GM18511 (cell line): ENCODE data around the gene MPG.

Experiments
- ATAC-seq: cut with Tn5 transposase; IDR thresholded peaks from one replicate; pipeline ENCODE4 v1.9.1; 2021; ENCODE audit warnings: mild to moderate bottlenecking, moderate library complexity; ENCODE audit not compliant: unreplicated experiment

Gene MPG

DNA sequence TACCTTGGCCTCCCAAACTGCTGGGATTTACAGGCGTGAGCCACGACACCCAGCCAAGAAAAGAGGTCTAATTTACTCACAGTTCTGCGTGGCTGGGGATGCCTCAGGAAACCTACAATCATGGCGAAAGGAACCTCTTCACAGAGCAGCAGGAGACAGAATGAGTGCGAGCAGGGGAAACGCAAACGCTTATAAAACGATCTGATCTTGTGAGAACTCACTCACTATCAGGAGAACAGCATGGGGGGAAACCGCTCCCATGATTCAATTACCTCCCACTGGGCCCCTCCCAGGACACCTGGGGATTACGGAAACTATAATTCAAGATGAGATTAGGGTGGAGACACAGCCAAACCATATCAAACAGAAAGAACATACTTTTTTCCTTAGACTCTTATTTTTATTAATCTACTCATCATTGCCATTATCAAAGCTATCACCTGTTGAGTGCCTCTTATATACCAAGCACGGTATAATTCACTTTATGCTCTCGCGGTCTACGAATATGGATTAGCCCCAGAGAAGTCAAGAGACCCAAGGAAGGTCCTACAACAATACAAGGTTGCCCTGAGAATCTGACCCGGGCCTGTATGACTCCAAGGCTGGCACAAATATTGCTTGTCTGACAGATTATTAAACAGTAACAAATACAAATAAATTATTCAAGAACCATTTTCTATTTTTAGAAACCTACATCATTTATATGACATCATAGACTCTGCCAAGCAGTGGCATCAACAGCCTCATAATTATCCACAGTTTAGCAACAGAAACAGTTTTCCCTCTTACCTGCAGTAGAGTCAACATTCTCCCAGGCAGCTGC lies 27.0 kb upstream of the MPG start:
- ATAC-seq, result no peak

- ATAC-seq, result peak; percentile 96
These were observed 24.4 kb upstream of the MPG start, which contains the start of the genes POLR3K and SNRNP25 for GRCh38 chr16:53346-54236. Gene POLR3K (minus strand): TSS chr16:53608. CDS start chr16:53586, 22 bp downstream. Gene SNRNP25 (plus strand): TSS chr16:53828. CDS start chr16:54017, 189 bp downstream.

DNA sequence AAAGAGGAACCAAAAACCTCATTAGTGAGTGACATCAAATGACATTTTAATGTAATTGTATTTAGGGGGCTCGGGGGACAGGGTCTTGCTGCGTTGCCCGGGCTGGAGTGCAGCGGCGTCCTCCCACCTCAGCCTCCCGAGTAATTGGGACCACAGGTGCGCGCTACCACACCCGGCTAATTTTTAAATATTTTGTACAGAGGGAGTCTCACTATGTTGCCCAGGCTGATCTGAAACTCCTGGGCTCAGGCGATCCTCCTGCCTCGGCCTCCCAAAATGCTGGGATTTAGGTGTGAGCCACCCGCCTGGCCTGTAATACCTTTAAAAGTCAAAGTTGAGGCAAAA lies 23.8 kb upstream of the MPG start:
- no peak for ATAC-seq

- ATAC-seq, result no peak
These were observed 22.4 kb upstream of the MPG start for GRCh38 chr16:55571-56136.

DNA sequence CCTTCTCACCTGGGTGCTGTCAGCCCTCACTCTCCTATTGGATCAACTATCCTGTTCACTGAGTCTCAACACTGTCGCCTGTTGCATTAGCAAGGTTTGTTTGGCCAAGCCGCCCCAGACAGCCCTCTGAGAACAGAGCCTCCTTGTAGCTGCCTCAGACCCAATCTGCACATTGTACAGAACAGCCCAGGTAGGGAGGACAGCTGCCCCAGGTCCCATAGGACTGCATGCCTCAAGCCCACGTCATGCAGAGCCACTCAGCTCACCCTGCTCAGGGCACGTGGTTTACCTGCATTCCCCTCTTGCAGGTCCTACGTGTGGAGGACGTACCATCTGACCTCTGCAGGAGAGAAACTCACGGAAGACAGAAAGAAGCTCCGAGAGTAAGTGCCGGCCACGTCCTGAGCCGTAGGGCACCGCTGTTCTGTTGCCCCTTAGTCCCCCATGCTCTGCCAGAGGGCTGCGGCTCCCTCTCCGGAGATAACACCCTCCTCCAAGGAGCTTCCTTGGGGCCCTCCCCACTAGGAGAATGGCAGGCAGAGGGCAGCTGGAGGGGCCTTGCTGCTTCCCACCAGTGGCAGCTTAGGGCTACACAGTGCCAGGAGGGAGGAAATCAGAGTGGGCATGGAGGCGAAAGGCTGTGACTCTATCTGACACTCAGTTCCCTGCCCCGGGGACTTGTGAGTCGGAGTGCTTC lies 21.6 kb upstream of the MPG start:
- ATAC-seq, result no peak

DNA sequence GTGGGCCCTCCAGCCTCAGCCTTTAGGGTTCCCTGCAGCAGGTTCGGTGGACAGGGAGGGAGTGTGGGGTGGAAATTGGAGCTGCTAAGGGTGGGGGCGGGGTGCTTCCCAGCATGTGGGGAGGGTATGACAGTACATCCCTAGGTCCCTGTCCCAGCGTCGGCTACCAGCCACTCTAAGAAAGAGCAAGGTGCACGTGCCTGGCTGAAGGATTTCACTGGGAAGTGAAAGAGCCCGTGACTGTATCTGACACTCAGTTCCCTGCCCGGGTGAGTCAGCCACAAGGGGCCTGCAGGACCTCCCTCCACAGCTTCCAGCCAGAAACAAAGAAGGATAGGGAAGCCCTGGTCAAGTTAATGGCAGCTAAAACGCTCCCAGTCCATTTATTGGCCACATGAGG lies 20.3 kb upstream of the MPG start:
- ATAC-seq, result no peak

DNA sequence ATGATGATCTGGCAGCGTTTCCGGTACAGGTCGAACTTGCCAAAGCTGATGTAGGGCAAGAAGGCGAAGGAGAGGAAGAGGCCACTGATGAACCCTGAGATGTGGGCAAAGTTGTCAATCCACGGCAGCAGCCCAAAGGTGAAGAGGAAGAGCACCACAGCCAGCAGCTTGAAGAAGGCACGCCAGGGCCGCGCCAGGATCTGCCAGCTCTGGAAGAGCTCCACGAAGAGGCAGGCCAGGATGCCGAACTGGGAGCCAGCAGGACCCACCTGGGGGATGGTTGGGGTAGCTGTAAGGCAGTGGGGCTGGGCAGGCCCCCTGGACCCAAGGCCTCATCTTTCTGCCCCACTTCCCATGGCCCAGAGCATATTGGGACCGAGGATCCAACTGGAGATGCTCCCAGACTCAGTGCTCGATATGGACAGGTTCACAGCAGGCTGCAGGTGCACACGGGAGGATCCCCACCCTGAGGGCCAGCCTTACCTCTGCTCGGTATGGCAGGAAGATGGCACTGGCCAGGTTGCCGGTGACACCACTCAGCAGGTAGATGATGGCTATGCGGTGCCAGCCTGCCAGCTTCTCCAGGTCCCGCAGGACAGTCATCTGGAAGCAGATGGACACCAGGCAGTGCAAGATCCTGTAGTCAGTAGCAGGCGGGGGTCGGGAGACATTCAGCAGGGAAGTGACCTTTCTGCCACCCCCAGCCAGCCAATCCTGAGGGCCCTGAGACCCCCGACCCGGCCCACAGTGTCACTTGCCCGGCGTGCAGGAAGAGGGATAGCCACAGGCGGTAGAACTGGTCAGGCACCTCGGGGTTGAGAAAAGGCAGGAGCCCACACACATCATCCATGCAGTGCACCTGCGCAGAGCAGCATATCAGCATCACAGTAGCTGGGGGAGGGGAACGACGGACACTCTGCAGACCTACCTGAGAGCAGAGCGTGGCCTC lies 19.3 kb upstream of the MPG start:
- no peak for ATAC-seq

GRCh38 chr16:59440-60059 lies 18.5 kb upstream of the MPG start:
- no peak for ATAC-seq

DNA sequence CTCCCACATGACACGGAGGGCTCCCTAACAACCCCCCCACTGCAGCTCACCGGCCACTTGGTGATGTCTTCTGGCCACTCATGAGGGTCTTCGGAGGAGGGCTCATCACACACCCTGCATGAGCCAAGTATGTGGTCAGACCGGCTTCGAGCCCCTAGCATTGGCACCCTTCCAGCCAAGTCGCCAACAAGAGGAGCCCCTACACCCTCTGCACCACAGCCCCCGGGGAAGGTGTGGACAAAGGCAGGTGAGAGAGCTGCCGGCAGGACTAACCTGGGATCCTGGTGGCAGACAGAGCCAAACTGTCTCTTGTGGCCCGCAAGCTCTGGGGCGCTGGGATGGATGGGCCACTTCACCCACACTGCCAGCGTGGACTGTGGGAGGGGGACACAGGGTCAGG lies 17.9 kb upstream of the MPG start:
- ATAC-seq, result no peak

GRCh38 chr16:60929-61878 lies 16.8 kb upstream of the MPG start:
- no peak for ATAC-seq

GRCh38 chr16:61879-62281 lies 16.1 kb upstream of the MPG start:
- ATAC-seq, result no peak

GRCh38 chr16:62283-62967 lies 15.6 kb upstream of the MPG start:
- no peak for ATAC-seq

DNA sequence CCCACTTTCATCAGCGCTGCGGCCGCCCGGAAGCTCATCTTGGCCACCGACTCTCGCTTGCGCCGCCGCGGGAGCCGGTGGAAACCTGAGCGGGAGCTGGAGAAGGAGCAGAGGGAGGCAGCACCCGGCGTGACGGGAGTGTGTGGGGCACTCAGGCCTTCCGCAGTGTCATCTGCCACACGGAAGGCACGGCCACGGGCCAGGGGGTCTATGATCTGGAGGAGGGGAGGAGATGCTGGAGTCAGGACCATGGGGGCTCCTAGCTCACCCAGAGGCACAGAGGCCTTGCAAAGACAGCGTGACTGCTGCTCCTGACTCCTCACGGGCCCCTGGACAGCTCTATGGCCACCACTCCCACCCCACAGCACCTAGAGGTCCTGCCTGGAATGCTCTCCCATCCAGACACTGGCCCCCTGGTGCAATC lies 15.0 kb upstream of the MPG start:
- no peak for ATAC-seq

DNA sequence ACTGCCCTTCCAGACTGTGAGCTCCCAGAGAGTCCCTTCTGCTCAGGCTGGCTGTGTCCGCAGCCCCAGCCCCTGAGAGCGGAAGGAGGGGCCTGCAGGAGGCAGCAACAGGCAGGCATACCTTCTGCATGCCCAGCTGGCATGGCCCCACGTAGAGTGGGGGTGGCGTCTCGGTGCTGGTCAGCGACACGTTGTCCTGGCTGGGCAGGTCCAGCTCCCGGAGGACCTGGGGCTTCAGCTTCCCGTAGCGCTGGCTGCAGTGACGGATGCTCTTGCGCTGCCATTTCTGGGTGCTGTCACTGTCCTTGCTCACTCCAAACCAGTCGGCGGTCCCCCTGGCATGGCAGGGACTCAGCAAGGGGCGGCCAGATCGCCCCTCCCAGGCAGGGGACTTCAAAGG lies 14.6 kb upstream of the MPG start:
- no peak for ATAC-seq

- no peak for ATAC-seq
These were observed 13.8 kb upstream of the MPG start for GRCh38 chr16:63998-64913.

DNA sequence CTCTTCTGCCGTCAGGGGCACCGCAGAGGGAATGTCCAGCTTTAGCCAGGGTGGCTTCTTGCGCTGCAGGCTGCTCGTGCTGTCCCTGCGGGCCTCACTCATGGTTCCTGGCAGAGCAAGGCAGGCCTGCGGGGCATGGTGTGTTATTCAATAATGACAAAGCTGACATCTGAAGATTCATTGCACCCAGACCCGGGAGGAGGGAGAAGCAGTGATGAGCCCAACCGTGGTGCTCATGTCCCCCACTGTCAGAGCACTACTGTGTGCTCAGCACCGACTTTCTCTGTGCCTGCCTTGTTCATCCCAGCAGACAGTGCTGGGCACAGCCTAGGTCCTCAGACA lies 13.1 kb upstream of the MPG start:
- ATAC-seq, result no peak

DNA sequence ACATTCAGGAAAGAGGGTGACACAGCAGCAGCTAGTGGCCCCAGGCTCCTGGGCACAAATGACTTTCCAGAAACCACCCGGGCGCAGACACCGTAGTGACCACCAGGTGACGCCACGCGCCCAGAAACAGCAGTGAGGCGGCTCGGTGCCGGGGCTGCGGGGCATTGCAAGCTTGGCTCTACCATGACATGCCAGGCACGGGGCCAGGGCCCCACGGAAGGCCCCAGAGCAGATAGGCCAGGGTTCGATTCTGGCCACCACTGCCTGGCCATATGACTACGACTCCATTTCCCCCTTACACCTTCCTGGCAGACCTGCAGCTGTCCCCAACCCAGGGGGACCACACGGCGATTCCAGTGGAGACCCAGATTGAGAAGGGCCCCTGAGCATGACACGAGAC lies 12.3 kb upstream of the MPG start:
- ATAC-seq, result no peak
